ENCODE data around the gene ALX1.

GRCh38 chr12:85281636-85282312 is 1.8 kb downstream of the ALX1 start:
- TF ChIP-seq, protein P1, sequence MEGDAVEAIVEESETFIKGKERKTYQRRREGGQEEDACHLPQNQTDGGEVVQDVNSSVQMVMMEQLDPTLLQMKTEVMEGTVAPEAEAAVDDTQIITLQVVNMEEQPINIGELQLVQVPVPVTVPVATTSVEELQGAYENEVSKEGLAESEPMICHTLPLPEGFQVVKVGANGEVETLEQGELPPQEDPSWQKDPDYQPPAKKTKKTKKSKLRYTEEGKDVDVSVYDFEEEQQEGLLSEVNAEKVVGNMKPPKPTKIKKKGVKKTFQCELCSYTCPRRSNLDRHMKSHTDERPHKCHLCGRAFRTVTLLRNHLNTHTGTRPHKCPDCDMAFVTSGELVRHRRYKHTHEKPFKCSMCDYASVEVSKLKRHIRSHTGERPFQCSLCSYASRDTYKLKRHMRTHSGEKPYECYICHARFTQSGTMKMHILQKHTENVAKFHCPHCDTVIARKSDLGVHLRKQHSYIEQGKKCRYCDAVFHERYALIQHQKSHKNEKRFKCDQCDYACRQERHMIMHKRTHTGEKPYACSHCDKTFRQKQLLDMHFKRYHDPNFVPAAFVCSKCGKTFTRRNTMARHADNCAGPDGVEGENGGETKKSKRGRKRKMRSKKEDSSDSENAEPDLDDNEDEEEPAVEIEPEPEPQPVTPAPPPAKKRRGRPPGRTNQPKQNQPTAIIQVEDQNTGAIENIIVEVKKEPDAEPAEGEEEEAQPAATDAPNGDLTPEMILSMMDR (IDR thresholded peaks at IDR 0.05), result no peak
- TF ChIP-seq POLR2AphosphoS5 (IDR thresholded peaks at IDR 0.05), result no peak
- no peak for TF ChIP-seq EP300 (IDR thresholded peaks at IDR 0.05)
- no peak for TF ChIP-seq POLR2A (IDR thresholded peaks at IDR 0.05; ENCODE audit: low read depth)
